NCI-H345 treated with DMSO at 0.1 percent for 48 hours (cell line): Measurements from ENCODE around the gene ARHGAP44.

Experiments
- DNase-seq: peaks from one replicate; lab custom pipeline; 2025; ENCODE audit not compliant: unreplicated experiment; lab: John Stamatoyannopoulos, UW

Gene ARHGAP44

GRCh38 chr17:12896180-12896785, 107.0 kb downstream of the ARHGAP44 start:
- no peak for DNase-seq

- no peak for DNase-seq
Measured at GRCh38 chr17:12898110-12898509, 108.8 kb downstream of the ARHGAP44 start.

- DNase-seq: no peak
Measured at GRCh38 chr17:12899604-12900003, 110.3 kb downstream of the ARHGAP44 start.

GRCh38 chr17:12900474-12900873, 111.2 kb downstream of the ARHGAP44 start:
- no peak for DNase-seq

GRCh38 chr17:12902046-12902445, 112.7 kb downstream of the ARHGAP44 start:
- no peak for DNase-seq

- DNase-seq: no peak
Measured at GRCh38 chr17:12907477-12907876, 118.2 kb downstream of the ARHGAP44 start.

GRCh38 chr17:12909046-12909445, 119.7 kb downstream of the ARHGAP44 start:
- no peak for DNase-seq

GRCh38 chr17:12909511-12909910, 120.2 kb downstream of the ARHGAP44 start:
- no peak for DNase-seq

GRCh38 chr17:12911239-12911638, 121.9 kb downstream of the ARHGAP44 start:
- DNase-seq: no peak

- no peak for DNase-seq
Measured at GRCh38 chr17:12917399-12917798, 128.1 kb downstream of the ARHGAP44 start.

GRCh38 chr17:12918142-12918541, 128.8 kb downstream of the ARHGAP44 start:
- no peak for DNase-seq

- no peak for DNase-seq
Measured at GRCh38 chr17:12922120-12922519, 132.8 kb downstream of the ARHGAP44 start.

GRCh38 chr17:12924614-12925013, 135.3 kb downstream of the ARHGAP44 start:
- no peak for DNase-seq

- DNase-seq: no peak
Measured at GRCh38 chr17:12927001-12927400, 137.7 kb downstream of the ARHGAP44 start.

- no peak for DNase-seq
Measured at GRCh38 chr17:12927541-12928425, 138.5 kb downstream of the ARHGAP44 start.

GRCh38 chr17:12928736-12929135, 139.4 kb downstream of the ARHGAP44 start:
- DNase-seq: no peak

GRCh38 chr17:12936501-12936900, 147.2 kb downstream of the ARHGAP44 start:
- no peak for DNase-seq

- DNase-seq: no peak
Measured at GRCh38 chr17:12940699-12941098, 151.4 kb downstream of the ARHGAP44 start.

- DNase-seq: no peak
Measured at GRCh38 chr17:12947047-12947446, 157.7 kb downstream of the ARHGAP44 start.

- no peak for DNase-seq
Measured at GRCh38 chr17:12952012-12952411, 162.7 kb downstream of the ARHGAP44 start.

- DNase-seq: no peak
Measured at GRCh38 chr17:12953156-12953555, 163.9 kb downstream of the ARHGAP44 start.

GRCh38 chr17:12955521-12955920, 166.2 kb downstream of the ARHGAP44 start:
- no peak for DNase-seq
